GM23338 (cell line): ENCODE results near the gene TRIM25. TPM values are rescaled to one million over a fixed set of nuclear protein-coding genes. Genes with fewer than 3 reads are reported as not detected.

Experiments used
- ATAC-seq: fragments of 200-7000 bp; cut with Tn5 transposase; 3 replicates; pipeline ENCODE4 v1.9.1; 2020
- DNase-seq: peaks from one replicate; pipeline ENCODE4 v3.0.0-alpha.2; 2015; ENCODE audit warnings: low spot score
- H2AFZ ChIP-seq: fragments of 200-600 bp; sonication (generic); 2 replicates; pipeline ENCODE4 v1.8.0; 2016; ENCODE audit warnings: antibody characterized with exemption, mild to moderate bottlenecking, moderate library complexity
- H3F3A ChIP-seq: fragments of 200-600 bp; sonication (generic); replicated peaks from 2 replicates; pipeline ENCODE4 v1.8.0; 2017; ENCODE audit warnings: antibody characterized with exemption, mixed run types, low read depth
- H3K27ac ChIP-seq: fragments of 200-600 bp; sonication (generic); 2 replicates; pipeline ENCODE4 v1.6.1; 2016; ENCODE audit warnings: low read depth
- H3K27me3 ChIP-seq: fragments of 200-600 bp; sonication (generic); 2 replicates; pipeline ENCODE4 v1.8.0; 2016; ENCODE audit warnings: mild to moderate bottlenecking, mixed run types, moderate library complexity; ENCODE audit not compliant: insufficient read depth
- H3K36me3 ChIP-seq: fragments of 200-600 bp; sonication (generic); 2 replicates; pipeline ENCODE4 v1.8.0; 2016; ENCODE audit warnings: mild to moderate bottlenecking; ENCODE audit not compliant: insufficient read depth
- H3K4me1 ChIP-seq: fragments of 200-600 bp; sonication (generic); 2 replicates; pipeline ENCODE4 v1.8.0; 2016; ENCODE audit warnings: mild to moderate bottlenecking, moderate library complexity; ENCODE audit not compliant: insufficient read depth
- H3K4me2 ChIP-seq: fragments of 200-600 bp; sonication (generic); 2 replicates; pipeline ENCODE4 v1.7.1; 2017; ENCODE audit warnings: mixed run types
- H3K4me3 ChIP-seq: fragments of 200-600 bp; sonication (generic); 2 replicates; pipeline ENCODE4 v1.6.1; 2016; ENCODE audit warnings: mixed run types
- H3K79me2 ChIP-seq: fragments of 200-600 bp; sonication (generic); replicated peaks from 2 replicates; pipeline ENCODE4 v1.8.0; 2017; ENCODE audit warnings: mild to moderate bottlenecking; ENCODE audit not compliant: insufficient read depth
- H3K9me2 ChIP-seq: fragments of 200-600 bp; sonication (generic); 2 replicates; pipeline ENCODE4 v1.8.0; 2017; ENCODE audit not compliant: insufficient read depth
- H4K20me1 ChIP-seq: fragments of 200-600 bp; sonication (generic); replicated peaks from 2 replicates; pipeline ENCODE4 v1.8.0; 2017; ENCODE audit warnings: mild to moderate bottlenecking; ENCODE audit not compliant: insufficient read depth
- H3K27ac Mint-ChIP-seq: 2 replicates; pipeline ENCODE4 v1.8.0; 2020; ENCODE audit warnings: inconsistent platforms, mild to moderate bottlenecking, moderate library complexity, mixed read lengths
- H3K27me3 Mint-ChIP-seq: 3 replicates; pipeline ENCODE4 v1.8.0; 2022; ENCODE audit warnings: low read depth, mild to moderate bottlenecking, moderate library complexity, mixed read lengths, inconsistent platforms; ENCODE audit not compliant: insufficient read depth, poor library complexity
- H3K36me3 Mint-ChIP-seq: 3 replicates; pipeline ENCODE4 v1.8.0; 2021; ENCODE audit warnings: low read depth, mild to moderate bottlenecking, inconsistent platforms, moderate library complexity, mixed read lengths
- H3K4me1 Mint-ChIP-seq: 3 replicates; pipeline ENCODE4 v1.8.0; 2020; ENCODE audit warnings: mild to moderate bottlenecking, inconsistent platforms, mixed read lengths
- H3K4me3 Mint-ChIP-seq: 3 replicates; pipeline ENCODE4 v1.8.0; 2021; ENCODE audit warnings: moderate library complexity, mild to moderate bottlenecking, inconsistent platforms, mixed read lengths
- H3K9me3 Mint-ChIP-seq: 3 replicates; pipeline ENCODE4 v1.8.0; 2020; ENCODE audit warnings: moderate library complexity, mild to moderate bottlenecking, inconsistent platforms, mixed read lengths
- CREB1 ChIP-seq: fragments of 250-450 bp; sonication (Bioruptor Pico); IDR thresholded peaks from 2 replicates; pipeline ENCODE4 v1.5.0; 2020; ENCODE audit warnings: low read depth, mild to moderate bottlenecking, moderate library complexity
- POLR2AphosphoS5 ChIP-seq: IDR thresholded peaks from 2 replicates; pipeline ENCODE4 v1.6.1; 2016; ENCODE audit warnings: antibody characterized with exemption, low read depth
- ZNF331 ChIP-seq: fragments of 250-450 bp; sonication (Bioruptor Pico); IDR thresholded peaks from 2 replicates; pipeline ENCODE4 v1.5.0; 2020; ENCODE audit warnings: low read depth, mild to moderate bottlenecking, moderate library complexity
- polyA plus RNA-seq: library from polyadenylated mRNA; unstranded; fragments of >200 nt; fragmentation: Nextera tagmentation; extraction: Ambion mirVana; gene quantifications from 2 replicates; pipeline ENCODE4 v1.2.1, GENCODE V29; 2016
- total RNA-seq: library from RNA; depleted of rRNA; stranded (reverse); fragments of >200 nt; shearing (Covaris generic); gene quantifications from 2 replicates; pipeline ENCODE4 v1.2.3, GENCODE V29; 2014
- TF ChIP-seq, protein P1 (sequence below): fragments of 250-450 bp; sonication (Bioruptor Pico); IDR thresholded peaks from 2 replicates; pipeline ENCODE4 v1.5.0; 2020; ENCODE audit warnings: mild to moderate bottlenecking, moderate library complexity
- TF ChIP-seq, protein P2 (sequence below), 2 experiments: fragments of 200-600 bp in 1 of 2; sonication (generic) in 1 of 2; conservative IDR thresholded peaks; 2 replicates each; pipeline versions ENCODE4 v1.5.1 to v1.6.1; 2016 to 2017; ENCODE audit warnings: antibody characterized with exemption in 2 of 2, low read depth in 2 of 2, mild to moderate bottlenecking in 2 of 2, moderate library complexity in 1 of 2

Gene TRIM25
- total and polyA plus RNA-seq, 2 experiments from 2014 or later, result 19.6 to 36.2 TPM

DNA sequence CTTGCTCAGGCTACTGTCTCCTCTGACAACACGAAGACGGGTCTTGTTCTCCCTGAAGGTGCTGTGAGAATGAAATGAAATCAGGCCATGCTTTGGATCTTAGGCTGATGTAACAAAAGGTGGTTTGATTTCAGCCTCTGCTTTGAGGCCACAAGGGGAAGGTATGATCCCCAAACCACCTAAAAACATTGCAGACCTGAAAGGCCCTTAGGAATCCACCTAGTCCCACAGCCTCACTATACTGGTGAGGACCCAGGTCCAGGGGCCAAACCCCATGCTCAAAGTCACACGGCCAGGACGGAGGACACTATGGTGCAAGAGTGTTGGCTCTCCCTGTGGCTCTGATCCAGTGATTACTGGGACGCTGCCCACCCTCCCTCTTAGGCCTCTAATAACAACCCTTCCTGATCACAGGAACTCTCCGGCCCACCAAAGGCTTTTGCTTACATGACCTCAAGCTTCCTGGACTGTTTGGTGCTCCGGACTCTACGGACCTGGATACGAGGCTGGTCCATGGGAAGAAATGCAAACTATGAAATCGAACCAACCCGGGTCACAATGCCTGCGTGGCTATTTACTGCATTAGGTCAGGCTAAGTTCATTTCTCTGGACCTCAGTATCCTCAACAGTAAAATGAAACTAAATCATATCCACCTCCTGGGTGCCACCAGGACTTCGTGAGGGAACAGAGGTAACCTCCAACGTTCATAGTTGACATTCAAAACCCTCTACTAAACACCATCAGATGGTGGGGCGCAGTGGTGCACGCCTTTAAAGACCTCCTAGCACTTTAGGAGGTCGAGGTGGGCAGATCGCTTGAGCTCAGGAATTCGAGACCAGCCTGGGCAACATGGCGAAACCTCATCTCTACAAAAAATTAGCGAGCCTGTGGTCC is 1.5 kb downstream of the TRIM25 start (continued):
- TF ChIP-seq, protein P1, sequence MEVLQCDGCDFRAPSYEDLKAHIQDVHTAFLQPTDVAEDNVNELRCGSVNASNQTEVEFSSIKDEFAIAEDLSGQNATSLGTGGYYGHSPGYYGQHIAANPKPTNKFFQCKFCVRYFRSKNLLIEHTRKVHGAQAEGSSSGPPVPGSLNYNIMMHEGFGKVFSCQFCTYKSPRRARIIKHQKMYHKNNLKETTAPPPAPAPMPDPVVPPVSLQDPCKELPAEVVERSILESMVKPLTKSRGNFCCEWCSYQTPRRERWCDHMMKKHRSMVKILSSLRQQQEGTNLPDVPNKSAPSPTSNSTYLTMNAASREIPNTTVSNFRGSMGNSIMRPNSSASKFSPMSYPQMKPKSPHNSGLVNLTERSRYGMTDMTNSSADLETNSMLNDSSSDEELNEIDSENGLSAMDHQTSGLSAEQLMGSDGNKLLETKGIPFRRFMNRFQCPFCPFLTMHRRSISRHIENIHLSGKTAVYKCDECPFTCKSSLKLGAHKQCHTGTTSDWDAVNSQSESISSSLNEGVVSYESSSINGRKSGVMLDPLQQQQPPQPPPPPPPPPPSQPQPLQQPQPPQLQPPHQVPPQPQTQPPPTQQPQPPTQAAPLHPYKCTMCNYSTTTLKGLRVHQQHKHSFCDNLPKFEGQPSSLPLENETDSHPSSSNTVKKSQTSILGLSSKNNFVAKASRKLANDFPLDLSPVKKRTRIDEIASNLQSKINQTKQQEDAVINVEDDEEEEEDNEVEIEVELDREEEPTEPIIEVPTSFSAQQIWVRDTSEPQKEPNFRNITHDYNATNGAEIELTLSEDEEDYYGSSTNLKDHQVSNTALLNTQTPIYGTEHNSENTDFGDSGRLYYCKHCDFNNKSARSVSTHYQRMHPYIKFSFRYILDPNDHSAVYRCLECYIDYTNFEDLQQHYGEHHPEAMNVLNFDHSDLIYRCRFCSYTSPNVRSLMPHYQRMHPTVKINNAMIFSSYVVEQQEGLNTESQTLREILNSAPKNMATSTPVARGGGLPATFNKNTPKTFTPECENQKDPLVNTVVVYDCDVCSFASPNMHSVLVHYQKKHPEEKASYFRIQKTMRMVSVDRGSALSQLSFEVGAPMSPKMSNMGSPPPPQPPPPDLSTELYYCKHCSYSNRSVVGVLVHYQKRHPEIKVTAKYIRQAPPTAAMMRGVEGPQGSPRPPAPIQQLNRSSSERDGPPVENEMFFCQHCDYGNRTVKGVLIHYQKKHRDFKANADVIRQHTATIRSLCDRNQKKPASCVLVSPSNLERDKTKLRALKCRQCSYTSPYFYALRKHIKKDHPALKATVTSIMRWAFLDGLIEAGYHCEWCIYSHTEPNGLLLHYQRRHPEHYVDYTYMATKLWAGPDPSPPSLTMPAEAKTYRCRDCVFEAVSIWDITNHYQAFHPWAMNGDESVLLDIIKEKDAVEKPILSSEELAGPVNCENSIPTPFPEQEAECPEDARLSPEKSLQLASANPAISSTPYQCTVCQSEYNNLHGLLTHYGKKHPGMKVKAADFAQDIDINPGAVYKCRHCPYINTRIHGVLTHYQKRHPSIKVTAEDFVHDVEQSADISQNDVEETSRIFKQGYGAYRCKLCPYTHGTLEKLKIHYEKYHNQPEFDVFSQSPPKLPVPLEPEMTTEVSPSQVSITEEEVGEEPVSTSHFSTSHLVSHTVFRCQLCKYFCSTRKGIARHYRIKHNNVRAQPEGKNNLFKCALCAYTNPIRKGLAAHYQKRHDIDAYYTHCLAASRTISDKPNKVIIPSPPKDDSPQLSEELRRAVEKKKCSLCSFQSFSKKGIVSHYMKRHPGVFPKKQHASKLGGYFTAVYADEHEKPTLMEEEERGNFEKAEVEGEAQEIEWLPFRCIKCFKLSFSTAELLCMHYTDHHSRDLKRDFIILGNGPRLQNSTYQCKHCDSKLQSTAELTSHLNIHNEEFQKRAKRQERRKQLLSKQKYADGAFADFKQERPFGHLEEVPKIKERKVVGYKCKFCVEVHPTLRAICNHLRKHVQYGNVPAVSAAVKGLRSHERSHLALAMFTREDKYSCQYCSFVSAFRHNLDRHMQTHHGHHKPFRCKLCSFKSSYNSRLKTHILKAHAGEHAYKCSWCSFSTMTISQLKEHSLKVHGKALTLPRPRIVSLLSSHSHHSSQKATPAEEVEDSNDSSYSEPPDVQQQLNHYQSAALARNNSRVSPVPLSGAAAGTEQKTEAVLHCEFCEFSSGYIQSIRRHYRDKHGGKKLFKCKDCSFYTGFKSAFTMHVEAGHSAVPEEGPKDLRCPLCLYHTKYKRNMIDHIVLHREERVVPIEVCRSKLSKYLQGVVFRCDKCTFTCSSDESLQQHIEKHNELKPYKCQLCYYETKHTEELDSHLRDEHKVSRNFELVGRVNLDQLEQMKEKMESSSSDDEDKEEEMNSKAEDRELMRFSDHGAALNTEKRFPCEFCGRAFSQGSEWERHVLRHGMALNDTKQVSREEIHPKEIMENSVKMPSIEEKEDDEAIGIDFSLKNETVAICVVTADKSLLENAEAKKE, result no peak
- TF ChIP-seq CREB1 (CRISPR knock-in tag), result no peak
- TF ChIP-seq ZNF331 (CRISPR knock-in tag), result no peak
- TF ChIP-seq POLR2AphosphoS5, result no peak

DNA sequence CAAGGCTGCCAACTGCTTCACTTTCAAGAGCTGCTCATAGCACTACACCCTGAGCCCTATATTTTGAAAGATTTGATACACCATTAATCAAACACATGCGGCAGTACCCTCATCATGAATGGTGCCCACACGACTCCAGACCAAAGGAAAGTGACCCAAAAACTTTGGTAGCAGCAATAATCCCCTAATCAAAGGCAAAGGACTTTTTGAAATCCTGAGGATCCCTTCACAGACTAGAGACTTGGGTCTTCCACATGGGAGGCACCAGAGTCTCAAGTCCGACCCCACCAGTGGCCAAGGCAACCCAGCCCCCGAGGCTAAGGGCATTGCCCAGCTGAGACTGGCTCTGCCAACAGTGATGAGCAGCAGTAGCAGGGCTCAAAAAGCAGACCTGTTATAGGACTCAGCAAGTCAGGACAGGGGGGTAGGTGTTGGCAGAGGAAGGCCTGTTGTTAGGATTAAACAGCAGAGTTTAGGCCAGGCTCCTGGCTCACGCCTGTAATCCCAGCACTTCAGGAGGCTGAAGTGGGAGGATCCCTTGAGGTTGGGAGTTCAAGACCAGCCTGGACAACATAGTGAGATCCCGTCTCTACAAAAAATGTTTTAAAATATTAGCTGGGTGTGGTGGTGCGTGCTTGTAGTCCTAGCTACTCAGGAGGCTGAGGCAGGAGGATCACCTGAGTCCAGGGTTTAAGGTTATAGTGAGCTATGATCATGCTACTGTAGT is 3.2 kb downstream of the TRIM25 start:
- Mint-ChIP-seq H3K4me3 (no peak overlapping the region), H3K27ac (no peak overlapping the region), H3K9me3 (no peaks in the 10 kb centered on the region), H3K27me3 (peaks cover 28% of the 10 kb centered on the region), H3K4me1 (peaks cover 14% of the 10 kb centered on the region), H3K36me3 (peaks cover 29% of the 10 kb centered on the region)
- H3F3A ChIP-seq, result no peaks in the 10 kb centered on the region
- ATAC-seq, result no peak
- H4K20me1 ChIP-seq, result peaks cover 6% of the 10 kb centered on the region; the same call in 1 of the 2 replicates
- H3K4me2 ChIP-seq, result no peak overlapping the region
- H3K4me3 ChIP-seq, result no peak overlapping the region
- peaks cover 29% of the 10 kb centered on the region for H3K79me2 ChIP-seq
- H3K27me3 ChIP-seq, result peaks cover 24% of the 10 kb centered on the region
- H2AFZ ChIP-seq, result no peak overlapping the region
- H3K36me3 ChIP-seq, result peaks cover 16% of the 10 kb centered on the region
- no peak overlapping the region for H3K27ac ChIP-seq
- DNase-seq, result no peak
- peaks cover 16% of the 10 kb centered on the region for H3K4me1 ChIP-seq
- H3K9me2 ChIP-seq, result no peaks in the 10 kb centered on the region
- TF ChIP-seq CREB1 (CRISPR knock-in tag) (no peak), POLR2AphosphoS5 (no peak)
- TF ChIP-seq, protein P2, sequence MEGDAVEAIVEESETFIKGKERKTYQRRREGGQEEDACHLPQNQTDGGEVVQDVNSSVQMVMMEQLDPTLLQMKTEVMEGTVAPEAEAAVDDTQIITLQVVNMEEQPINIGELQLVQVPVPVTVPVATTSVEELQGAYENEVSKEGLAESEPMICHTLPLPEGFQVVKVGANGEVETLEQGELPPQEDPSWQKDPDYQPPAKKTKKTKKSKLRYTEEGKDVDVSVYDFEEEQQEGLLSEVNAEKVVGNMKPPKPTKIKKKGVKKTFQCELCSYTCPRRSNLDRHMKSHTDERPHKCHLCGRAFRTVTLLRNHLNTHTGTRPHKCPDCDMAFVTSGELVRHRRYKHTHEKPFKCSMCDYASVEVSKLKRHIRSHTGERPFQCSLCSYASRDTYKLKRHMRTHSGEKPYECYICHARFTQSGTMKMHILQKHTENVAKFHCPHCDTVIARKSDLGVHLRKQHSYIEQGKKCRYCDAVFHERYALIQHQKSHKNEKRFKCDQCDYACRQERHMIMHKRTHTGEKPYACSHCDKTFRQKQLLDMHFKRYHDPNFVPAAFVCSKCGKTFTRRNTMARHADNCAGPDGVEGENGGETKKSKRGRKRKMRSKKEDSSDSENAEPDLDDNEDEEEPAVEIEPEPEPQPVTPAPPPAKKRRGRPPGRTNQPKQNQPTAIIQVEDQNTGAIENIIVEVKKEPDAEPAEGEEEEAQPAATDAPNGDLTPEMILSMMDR (conservative IDR thresholded peaks at IDR 0.05; ENCODE audit: low read depth in 2 of 2), result no peak
